ENCODE data around the gene DFFA.

- no peak for TF ChIP-seq POLR2A (IDR thresholded peaks at IDR 0.05)
- no peak for TF ChIP-seq CTCF (IDR thresholded peaks at IDR 0.05)
These were observed 38.5 kb downstream of the DFFA start for GRCh38 chr1:10433790-10434189.

Measured in breast epithelium (tissue), 3 donors.